D721Med (cell line): Measurements from ENCODE around the gene CFAP73.
"Not testable (repeated sequence)": the region's sequence is repeated elsewhere in the genome, so short reads cannot be mapped to it uniquely, and the experiment has no call there.

Source experiments
- DNase-seq: peaks from one replicate; pipeline ENCODE4 v3.0.0; 2011; ENCODE audit warnings: low spot score; ENCODE audit not compliant: insufficient read length
- FAIRE-seq: peaks from 2 replicates; lab custom pipeline; 2011; peaks lifted over from hg19 to GRCh38; lab: Jason Lieb, UNC
- TF ChIP-seq, protein P1 (sequence below): IDR thresholded peaks from 2 replicates; pipeline ENCODE4 v1.5.1; 2012; ENCODE audit warnings: mild to moderate bottlenecking, control low read depth; ENCODE audit not compliant: insufficient read depth; ENCODE audit errors: missing control alignments

CFAP73 gene

DNA sequence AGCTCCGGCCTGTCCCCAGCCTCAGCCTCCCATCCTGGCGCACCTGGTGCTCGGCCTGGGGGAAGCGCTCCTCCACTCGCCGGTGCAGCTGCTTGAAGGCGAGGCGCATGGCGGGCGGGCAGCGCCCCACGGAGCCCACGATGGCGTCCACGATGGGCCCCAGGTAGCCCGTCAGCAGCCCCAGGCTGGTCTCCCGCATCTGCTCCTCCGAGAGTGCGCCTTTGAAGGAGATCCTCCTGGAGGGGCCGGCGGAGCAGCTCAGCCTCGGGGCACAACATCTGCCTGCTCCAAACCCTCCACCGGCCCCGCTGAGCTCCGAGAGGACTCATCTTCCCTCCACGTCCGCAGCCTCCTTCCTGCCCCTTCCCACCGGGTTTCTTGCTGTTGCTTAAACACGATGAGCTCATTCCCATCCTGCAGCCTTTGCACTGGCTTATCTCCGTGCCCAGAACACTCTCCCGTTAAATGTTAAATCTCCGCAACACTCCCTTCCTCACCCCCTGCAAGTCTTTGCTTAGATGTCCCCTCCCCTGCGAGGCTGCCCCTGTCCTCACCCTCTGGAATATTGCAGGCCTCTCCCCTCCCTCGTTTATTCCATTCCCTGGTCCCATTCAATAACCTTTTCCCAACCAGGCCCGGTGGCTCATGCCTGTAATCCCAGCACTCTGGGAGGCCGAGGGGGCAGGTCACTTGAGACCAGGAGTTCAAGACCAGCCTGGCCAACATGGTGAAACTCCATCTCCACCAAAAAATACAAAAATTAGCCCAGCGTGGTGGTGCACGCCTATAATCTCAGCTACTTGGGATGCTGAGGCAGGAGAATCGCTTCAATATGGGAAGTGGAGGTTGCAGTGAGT is 37.3 kb upstream of the CFAP73 start:
- no peak for FAIRE-seq
- TF ChIP-seq, protein P1, sequence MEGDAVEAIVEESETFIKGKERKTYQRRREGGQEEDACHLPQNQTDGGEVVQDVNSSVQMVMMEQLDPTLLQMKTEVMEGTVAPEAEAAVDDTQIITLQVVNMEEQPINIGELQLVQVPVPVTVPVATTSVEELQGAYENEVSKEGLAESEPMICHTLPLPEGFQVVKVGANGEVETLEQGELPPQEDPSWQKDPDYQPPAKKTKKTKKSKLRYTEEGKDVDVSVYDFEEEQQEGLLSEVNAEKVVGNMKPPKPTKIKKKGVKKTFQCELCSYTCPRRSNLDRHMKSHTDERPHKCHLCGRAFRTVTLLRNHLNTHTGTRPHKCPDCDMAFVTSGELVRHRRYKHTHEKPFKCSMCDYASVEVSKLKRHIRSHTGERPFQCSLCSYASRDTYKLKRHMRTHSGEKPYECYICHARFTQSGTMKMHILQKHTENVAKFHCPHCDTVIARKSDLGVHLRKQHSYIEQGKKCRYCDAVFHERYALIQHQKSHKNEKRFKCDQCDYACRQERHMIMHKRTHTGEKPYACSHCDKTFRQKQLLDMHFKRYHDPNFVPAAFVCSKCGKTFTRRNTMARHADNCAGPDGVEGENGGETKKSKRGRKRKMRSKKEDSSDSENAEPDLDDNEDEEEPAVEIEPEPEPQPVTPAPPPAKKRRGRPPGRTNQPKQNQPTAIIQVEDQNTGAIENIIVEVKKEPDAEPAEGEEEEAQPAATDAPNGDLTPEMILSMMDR: no peak

DNA sequence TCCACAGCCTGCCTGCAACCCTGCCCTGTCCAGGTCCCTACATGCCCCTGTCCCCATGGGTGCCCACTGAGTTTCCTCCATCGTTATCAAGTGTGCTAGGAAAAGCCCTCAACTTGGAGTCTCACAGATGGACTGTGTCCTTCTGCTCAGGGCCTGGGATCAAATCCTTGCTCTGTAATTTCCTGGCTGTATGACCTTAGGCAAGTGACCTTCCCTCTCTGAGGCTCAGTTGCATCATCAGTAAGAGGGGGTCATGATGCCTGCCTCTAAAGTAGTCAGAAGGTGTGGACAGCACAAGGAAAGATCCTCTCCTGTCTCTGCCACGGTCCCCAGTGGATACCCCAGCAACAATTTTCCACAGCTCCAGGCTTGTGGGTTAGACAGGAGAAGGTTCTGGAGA is 36.1 kb upstream of the CFAP73 start:
- no peak for DNase-seq
- TF ChIP-seq, protein P1: no peak
- no peak for FAIRE-seq

More for the DNA sequence above, 37.3 kb upstream of the CFAP73 start:
- no peak for DNase-seq

DNA sequence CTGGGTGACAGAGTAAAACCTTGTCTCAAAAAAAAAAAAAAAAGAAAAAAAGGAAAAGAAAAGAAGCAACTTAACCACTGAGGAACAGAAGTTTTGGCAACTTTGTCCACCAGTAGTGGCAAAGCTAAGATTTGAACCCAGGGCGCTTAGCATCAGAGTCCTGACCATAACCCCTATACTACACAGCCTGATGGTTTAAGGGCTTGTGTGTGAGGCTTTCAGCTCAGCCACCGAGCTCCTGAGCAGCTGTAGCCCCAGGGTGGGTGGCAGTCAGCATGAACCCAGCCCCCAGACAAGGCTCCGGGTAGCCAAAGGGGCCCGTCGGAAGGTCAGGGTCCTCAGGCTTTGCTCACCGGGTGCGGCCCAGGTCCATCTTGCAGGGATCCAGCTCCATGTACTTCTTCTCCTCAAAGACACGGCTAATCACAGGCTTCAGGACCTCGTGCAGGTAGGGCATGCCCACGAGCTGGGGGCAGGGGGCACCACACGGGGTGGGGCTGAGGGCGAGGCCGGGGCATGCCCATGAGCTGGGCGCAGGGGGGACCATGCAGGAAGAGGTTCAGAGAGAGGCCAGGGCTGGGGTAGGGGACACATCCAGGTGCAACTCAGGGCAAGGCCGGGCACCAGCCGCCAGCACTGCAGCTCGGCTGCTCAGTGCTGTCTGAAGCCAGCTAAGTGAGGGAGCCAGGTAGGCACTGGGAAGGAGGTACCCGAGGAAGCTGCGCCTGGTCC is 34.9 kb upstream of the CFAP73 start:
- TF ChIP-seq, protein P1: no peak
- FAIRE-seq (no peak), DNase-seq (no peak)

DNA sequence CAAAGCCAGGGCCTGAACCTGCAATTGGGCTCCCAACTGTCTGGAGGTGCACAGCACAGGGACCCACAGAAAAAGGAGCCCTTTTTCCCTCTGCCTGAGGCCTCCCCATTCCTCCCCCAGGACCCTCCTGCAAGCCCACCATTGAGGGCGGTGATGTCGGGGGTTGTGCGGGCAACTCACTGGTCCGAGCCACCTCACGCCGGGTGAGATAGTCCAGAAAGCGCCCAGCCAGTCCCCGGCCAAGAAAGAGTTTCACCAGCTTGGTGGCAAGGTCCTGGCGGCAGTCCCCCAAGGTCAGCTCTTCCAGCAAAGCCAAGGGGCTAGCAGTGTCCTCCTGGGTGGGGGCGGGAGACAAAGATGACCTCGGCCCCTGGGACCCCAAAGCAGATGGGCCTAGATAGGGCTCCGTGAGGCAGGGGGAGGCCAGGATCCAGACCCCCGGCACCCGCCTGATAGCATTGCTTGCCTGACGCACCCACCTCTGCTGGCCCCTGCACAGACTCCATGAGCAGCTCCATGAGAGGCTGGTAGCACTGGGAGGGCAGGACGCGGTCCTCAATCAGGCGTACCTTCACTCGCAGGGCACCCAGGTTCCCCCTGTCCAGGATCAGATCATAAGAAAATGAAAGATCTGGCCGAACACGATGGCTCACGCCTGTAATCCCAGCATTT is 33.9 kb upstream of the CFAP73 start:
- TF ChIP-seq, protein P1: no peak
- DNase-seq (no peak), FAIRE-seq (no peak)

DNA sequence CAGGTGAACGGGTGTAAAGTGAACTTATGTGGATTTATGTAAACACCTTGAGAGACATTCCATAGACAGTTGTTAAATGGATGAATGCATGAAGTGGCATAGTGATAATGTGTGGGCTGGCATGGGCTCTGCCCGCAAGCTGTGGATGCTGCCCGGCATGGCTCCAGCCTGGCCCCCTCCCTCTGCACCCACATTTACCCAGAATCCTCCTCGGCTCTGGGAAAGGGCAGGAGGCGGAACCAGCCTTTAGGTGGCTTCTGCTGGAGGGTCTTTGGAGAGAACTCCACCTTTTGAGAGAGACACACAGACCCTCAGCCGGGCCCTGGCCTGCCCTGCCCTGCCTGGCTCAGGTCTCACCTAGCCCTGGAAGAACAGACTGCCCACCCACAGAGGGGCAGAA is 32.6 kb upstream of the CFAP73 start:
- TF ChIP-seq, protein P1: no peak
- no peak for DNase-seq
- no peak for FAIRE-seq

DNA sequence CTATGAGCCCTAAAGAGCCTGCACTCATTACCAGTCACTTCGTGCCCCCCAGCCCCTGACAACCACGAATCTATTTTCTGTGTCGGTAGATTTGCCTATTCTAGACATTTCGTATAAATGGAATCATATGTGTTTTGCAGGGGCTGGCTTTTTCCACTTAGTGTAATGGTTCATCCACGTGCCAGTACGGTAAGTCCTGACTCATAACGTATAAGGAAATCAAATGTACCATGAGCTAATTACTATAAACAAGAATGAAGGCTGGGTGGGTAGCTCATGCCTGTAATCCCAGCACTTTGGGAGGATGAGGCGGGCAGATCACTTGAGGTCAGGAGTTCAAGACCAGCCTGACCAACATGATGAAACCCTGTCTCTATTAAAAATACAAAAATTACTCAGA is 31.8 kb upstream of the CFAP73 start:
- FAIRE-seq, DNase-seq: not testable (repeated sequence)

DNA sequence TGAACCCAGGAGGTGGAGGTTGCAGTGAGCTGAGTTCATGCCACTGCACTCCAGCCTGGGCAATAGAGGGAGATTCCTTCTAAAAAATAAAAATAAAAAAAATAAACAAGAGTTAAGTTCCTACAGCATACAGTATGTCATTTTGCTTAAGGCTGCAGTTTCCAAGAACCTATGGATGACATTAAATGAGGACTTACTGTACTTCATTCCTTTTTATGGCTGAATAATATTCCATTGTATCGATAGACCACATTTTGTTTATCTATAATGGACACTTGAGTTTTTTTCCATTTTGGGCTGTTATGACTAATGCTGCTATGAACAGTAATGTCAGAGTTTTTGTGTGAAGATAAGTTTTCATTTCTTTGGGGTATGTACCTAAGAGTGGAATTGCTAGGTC is 31.4 kb upstream of the CFAP73 start:
- DNase-seq: no peak
- TF ChIP-seq, protein P1: no peak
- FAIRE-seq: no peak
